HAP-1 (cell line): ENCODE data around the gene PRKN.

Experiments used
- DNase-seq, 2 experiments: peaks; one replicate each; pipeline ENCODE4 v3.0.0-alpha.2; 2016 to 2020; ENCODE audit warnings: low spot score in 2 of 2
- H3K27me3 ChIP-seq: fragments of 250-450 bp; sonication (Bioruptor Pico); 2 replicates; pipeline ENCODE4 v1.5.1; 2020; ENCODE audit warnings: low read depth, mild to moderate bottlenecking, moderate library complexity
- H3K36me3 ChIP-seq: fragments of 250-450 bp; sonication (Bioruptor Pico); replicated peaks from 2 replicates; pipeline ENCODE4 v1.5.1; 2020; ENCODE audit warnings: mild to moderate bottlenecking
- H3K4me1 ChIP-seq: fragments of 250-450 bp; sonication (Bioruptor Pico); 2 replicates; pipeline ENCODE4 v1.5.1; 2020; ENCODE audit warnings: mild to moderate bottlenecking
- H3K4me3 ChIP-seq: fragments of 250-450 bp; sonication (Bioruptor Pico); 2 replicates; pipeline ENCODE4 v1.5.1; 2020; ENCODE audit warnings: mild to moderate bottlenecking, moderate library complexity
- H3K9me3 ChIP-seq: fragments of 250-450 bp; sonication (Bioruptor Pico); 2 replicates; pipeline ENCODE4 v1.5.1; 2020; ENCODE audit warnings: mild to moderate bottlenecking, moderate library complexity
- in situ Hi-C: fragments of 300-500 bp; cut with MboI; formaldehyde crosslinking; loops from 3 replicates; pipeline ENCODE4 v1.14.3; 2020; ENCODE audit warnings: low sequenced_read_pairs, inconsistent platforms, mixed read lengths

PRKN gene

DNA sequence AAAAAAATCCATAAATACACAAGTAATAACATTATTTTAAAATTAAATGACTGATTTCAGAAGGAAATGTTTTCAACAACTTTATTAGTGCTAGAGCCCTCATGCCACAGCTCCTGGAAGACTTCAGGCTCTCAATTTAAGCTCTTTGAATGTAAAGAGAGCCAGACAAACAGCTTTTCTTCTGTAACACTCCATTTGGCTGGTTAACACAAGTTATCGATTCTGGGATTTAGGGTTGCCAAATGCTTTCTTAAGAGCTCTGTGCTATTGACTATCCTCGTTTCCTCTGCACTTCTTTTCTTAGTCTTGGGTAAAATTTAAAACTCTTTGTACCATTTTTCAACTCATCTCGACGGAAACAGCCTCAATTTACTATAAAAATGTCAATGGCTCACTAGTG lies 402.5 kb downstream of the PRKN start:
- DNase-seq: no peak
- Histone ChIP-seq H3K9me3 (no peaks in the 10 kb centered on the region), H3K4me1 (peaks cover 8% of the 10 kb centered on the region), H3K36me3 (no peaks in the 10 kb centered on the region), H3K27me3 (no peaks in the 10 kb centered on the region), H3K4me3 (no peak overlapping the region)
- in situ Hi-C loops: no loop called here

DNA sequence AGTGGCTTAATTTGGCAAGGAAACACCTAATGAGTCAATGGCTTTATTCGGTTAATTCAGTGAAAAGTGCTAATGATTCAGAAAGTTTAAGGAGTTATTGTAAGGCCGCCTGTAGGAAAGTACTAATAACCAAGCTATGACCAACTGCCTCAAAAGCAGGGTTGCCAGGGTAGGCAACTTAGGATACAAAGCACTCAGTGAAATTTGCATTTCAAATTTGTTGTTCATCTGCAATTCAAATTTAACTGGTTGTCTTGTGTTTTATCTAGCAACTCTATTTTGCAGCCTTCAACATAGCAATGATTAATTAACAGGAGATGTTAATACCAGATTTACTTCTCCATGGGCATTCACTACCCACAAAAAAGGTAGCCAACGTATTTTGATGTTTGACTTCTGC lies 412.3 kb downstream of the PRKN start:
- Histone ChIP-seq H3K4me1 (no peaks in the 10 kb centered on the region), H3K36me3 (no peaks in the 10 kb centered on the region), H3K9me3 (no peaks in the 10 kb centered on the region), H3K27me3 (no peaks in the 10 kb centered on the region), H3K4me3 (no peak overlapping the region)
- no peak for DNase-seq
- in situ Hi-C loops: no loop called here

DNA sequence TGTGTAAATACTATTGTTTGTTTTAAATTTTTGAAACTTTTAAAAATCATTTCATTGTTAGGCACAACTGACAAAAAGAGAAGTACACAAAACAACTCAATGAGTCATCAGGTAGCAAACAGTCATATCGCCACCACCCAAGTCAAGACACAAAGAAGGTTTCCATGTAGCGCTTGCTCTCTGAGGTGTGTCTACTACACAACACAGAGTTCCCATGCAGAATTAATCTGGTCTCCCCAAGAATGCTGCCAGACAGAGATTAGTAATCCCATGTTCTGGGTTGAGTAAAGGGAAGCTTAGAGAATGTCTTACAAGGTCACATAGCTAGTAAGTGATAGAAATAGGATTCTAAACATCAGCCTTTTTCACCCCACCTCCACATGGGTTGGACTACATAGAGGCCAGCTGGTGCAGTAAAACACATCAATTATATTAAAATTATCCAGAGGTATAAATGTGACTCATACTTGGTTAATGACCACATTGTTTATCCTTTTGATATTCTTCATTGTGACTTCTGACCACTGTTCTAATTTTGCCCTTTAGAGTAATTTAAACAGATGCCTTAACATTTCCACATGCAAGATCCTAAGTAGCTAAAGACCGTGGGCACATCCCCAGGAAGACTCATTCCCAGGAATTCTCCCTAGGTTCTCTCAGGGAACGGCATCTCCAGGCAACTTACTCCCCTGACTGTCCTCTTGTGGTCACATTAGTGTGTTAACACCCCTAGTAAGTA lies 413.5 kb downstream of the PRKN start:
- DNase-seq: no peak
- Histone ChIP-seq H3K27me3 (no peaks in the 10 kb centered on the region), H3K36me3 (no peaks in the 10 kb centered on the region), H3K4me3 (no peak overlapping the region), H3K9me3 (no peaks in the 10 kb centered on the region), H3K4me1 (no peaks in the 10 kb centered on the region)
- in situ Hi-C loops: no loop called here

DNA sequence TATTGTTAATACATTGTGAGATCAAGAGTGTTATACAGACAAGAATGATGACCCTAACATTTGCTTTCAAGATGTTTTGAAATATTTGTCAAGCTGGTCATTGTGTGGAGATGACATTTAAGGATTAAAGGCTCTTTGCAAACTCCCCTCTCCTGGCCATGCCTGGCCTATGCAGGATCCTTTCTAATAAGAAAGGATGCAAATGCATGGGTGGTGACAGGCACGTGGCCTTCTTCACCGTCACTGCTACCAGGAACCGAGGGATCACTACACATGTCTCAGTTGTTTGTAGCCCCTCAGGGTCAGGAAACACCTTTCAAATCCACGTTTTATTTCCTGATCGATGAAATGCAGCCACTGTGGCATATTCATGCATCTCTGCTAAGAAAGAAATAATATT lies 419.7 kb downstream of the PRKN start:
- no peak for DNase-seq
- in situ Hi-C loops: no loop called here

DNA sequence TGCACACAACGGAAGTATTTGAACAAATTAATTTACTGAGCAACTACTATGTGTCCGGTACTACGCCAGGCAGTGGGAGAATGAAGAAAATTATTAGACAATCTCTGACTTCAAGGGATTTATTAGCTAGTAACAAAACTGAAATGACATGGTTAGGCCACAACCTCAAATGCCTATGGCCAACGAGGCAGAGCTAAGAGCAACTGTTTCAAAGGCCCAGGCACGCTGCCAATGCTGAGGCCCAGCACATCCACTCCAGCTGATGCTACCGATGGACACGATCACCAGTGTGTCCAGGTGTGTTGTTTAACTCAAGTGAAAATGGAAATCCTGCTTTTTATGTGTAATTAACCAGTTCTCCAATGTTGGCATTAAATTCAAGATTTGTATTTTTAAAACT lies 420.9 kb downstream of the PRKN start:
- DNase-seq: no peak
- in situ Hi-C loops: no loop called here
- no peaks in the 10 kb centered on the region for H3K36me3 ChIP-seq
- H3K9me3 ChIP-seq: no peaks in the 10 kb centered on the region
- no peaks in the 10 kb centered on the region for H3K27me3 ChIP-seq
- H3K4me3 ChIP-seq: no peak overlapping the region
- H3K4me1 ChIP-seq: no peaks in the 10 kb centered on the region

More for the DNA sequence above, 419.7 kb downstream of the PRKN start:
- no peaks in the 10 kb centered on the region for H3K27me3 ChIP-seq
- no peaks in the 10 kb centered on the region for H3K36me3 ChIP-seq
- no peak overlapping the region for H3K4me3 ChIP-seq
- no peaks in the 10 kb centered on the region for H3K4me1 ChIP-seq
- no peaks in the 10 kb centered on the region for H3K9me3 ChIP-seq

DNA sequence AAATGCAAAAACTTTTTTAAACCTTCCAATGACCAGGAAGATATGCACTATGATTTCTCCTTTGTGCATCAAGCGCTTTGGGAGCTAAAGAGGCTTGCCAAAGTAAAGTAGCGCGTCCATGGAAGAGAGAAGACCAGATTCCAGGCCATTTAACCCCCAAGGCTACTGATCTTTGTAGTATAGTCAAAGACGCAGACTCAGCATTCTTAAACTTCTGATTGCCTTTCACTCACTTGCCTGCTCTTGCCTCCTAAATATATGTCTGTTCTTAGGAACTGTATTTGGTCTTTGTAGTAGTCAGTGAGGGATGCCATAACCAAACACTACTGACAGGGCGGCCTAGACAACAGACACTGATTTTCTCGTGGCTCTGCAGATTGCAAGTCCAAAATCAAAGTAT lies 426.4 kb downstream of the PRKN start:
- Histone ChIP-seq H3K36me3 (no peaks in the 10 kb centered on the region), H3K4me1 (no peaks in the 10 kb centered on the region), H3K4me3 (no peak overlapping the region), H3K9me3 (no peaks in the 10 kb centered on the region), H3K27me3 (no peaks in the 10 kb centered on the region)
- DNase-seq: no peak
- in situ Hi-C loops: no loop called here

DNA sequence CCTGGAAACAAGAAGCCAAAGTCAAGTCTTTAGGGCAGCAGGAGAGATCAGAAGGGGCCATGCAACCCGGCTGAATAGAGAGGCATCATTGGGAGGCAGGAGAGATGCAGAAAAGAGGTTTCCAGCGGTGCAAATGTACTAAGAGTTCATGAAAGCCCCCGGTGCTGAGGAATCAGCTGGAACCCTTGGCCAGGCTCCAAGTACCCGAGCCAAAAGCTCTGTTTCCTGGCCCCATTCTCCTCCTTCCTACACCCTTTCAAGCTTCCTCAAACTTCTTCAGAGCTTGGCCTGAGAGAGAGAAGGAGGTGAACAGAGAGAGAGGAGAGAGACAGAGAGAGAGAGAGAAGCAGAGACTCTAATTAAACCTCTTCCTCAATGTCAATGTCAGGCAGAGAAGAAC lies 433.5 kb downstream of the PRKN start:
- no peak overlapping the region for H3K4me3 ChIP-seq
- no peaks in the 10 kb centered on the region for H3K36me3 ChIP-seq
- no peak for DNase-seq
- in situ Hi-C loops: no loop called here
- H3K4me1 ChIP-seq: no peaks in the 10 kb centered on the region; the same call in 1 of the 2 replicates
- H3K9me3 ChIP-seq: no peaks in the 10 kb centered on the region
- H3K27me3 ChIP-seq: no peaks in the 10 kb centered on the region

DNA sequence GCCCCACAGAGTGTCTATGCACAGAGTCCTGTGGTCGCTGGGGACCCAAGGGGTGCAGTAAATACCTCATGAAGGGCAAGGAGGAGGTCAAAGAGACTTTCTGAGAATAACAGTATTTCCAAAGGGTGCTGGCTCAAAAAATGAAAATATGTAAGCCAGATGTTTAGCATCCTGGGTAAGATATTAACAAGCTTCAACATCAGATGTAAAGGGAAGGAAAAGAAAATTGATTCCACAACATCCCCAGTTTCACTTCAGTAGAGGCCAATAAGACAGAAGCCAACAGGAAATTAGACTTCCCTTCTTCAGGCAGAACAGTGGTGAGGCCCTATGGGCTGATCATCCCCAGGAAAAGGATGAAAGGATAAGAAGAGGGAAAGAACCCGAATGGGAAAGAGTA lies 434.7 kb downstream of the PRKN start:
- H3K27me3 ChIP-seq: no peaks in the 10 kb centered on the region
- no peaks in the 10 kb centered on the region for H3K36me3 ChIP-seq
- in situ Hi-C loops: no loop called here
- peaks cover 2% of the 10 kb centered on the region for H3K4me1 ChIP-seq
- no peak overlapping the region for H3K4me3 ChIP-seq
- no peaks in the 10 kb centered on the region for H3K9me3 ChIP-seq
- no peak for DNase-seq

DNA sequence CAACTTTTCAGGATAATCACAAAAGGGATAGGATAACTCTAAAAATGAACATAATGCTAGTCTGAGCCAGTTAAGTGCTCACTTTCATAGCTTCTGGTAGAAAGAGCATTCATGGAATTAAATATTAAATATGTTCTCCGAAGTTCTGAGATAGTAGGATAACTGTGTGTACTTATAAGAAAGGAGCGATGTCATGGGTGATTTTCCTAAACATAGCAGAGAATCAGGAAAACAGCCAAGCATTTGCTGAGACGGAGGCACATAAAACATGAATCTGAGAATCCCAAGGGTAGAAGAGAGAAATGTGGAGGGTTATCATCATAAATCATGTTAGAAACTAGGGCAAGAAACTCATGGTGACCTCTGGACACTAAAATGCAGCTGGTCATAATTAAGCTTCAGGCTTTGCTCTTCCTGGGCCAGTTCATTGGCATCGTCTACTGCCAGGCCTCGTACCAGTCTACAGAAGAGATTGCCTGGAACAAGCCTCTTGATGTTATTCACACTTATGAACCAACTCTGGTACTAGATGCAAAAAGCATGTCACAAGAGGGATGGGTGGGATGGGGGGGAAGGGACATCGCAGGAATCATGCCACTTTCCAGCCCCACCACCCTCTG lies 436.6 kb downstream of the PRKN start:
- Histone ChIP-seq H3K4me3 (no peak overlapping the region), H3K9me3 (no peaks in the 10 kb centered on the region), H3K4me1 (peaks cover 6% of the 10 kb centered on the region), H3K36me3 (no peaks in the 10 kb centered on the region), H3K27me3 (no peaks in the 10 kb centered on the region)
- in situ Hi-C loops: no loop called here
- DNase-seq: no peak

DNA sequence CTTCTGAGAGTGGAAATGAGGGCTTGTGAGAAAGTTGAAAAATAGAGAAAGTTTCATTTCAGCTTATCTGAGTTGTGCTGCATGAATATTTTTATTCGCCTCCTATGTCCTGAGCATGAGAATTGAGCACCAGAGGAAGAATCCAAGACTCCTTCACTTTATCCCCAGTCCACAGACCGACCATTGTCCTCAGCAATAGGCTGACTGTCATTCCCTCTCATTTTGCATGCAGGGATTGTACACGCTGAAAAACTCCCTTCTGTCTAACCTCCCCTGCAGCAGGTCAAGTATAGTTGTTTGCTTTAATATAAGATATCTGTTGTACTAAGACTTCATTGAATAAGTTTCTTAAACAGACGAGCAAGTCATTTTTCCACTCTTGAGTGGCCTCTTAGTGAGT lies 437.6 kb downstream of the PRKN start:
- Histone ChIP-seq H3K9me3 (no peaks in the 10 kb centered on the region), H3K27me3 (no peaks in the 10 kb centered on the region), H3K36me3 (no peaks in the 10 kb centered on the region), H3K4me1 (peaks cover 6% of the 10 kb centered on the region), H3K4me3 (no peak overlapping the region)
- in situ Hi-C loops: no loop called here
- DNase-seq: no peak

DNA sequence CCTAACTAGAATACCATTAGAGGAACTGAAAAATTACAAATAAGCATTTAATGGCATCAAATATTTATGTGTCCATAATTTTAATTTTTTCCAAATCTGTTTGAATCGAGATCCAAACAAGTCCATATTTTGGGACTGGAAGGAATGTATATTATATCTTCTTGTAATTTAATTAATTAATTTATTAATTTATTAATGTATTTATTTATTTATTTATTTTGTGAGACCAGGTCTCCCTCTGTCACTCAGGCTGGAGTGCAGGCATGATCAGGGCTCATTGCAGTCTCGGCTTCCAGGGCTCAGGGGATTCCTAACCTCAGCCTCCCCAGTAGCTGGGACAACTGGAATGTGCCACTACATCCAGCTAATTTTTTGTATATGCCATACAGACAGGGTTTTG lies 453.6 kb downstream of the PRKN start:
- Histone ChIP-seq H3K4me3 (no peak overlapping the region), H3K36me3 (no peaks in the 10 kb centered on the region), H3K4me1 (no peaks in the 10 kb centered on the region), H3K27me3 (no peaks in the 10 kb centered on the region), H3K9me3 (no peaks in the 10 kb centered on the region)
- in situ Hi-C loops: no loop called here
- DNase-seq: no peak

DNA sequence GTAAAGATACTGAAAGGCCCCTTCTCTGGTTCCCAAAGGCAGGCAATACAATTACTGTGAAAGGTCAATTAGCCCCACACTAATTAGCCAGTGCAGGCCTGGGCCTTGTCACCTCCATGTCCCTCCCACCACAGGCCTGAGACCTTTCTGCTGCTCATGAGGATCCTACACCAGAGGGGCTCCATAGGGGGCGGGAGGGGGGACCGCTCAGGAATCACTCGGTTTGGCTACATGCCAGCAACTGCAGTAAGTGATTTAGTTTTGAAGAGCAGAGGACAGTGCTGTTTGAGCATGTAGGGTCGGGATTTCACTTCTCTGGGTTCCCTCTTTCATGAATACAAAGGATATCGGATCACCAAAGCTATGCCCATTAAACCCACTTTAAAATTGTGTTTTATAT lies 455.6 kb downstream of the PRKN start:
- H3K4me3 ChIP-seq: no peak overlapping the region
- in situ Hi-C loops: no loop called here
- H3K36me3 ChIP-seq: no peaks in the 10 kb centered on the region
- no peaks in the 10 kb centered on the region for H3K4me1 ChIP-seq
- no peaks in the 10 kb centered on the region for H3K27me3 ChIP-seq
- no peaks in the 10 kb centered on the region for H3K9me3 ChIP-seq
- no peak for DNase-seq

DNA sequence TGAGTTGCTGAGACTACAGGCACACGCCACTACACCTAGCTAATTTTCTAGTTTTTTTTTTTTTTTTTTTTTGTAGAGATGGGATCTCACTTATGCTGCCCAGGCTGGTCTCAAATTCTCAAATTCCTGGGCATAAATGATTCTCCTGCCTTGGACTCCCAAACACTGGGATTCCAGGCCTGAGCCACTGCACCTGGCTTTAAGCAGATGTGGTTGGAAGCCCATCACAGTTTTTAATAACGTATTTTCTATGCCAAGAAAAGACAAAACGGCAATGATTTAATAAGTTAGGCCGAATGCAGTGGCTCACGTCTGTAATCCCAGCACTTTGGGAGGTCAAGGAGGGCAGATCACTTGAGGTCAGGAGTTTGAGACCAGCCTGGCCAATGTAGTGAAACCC lies 456.6 kb downstream of the PRKN start:
- Histone ChIP-seq H3K27me3 (no peaks in the 10 kb centered on the region), H3K36me3 (no peaks in the 10 kb centered on the region), H3K4me1 (no peaks in the 10 kb centered on the region), H3K9me3 (no peaks in the 10 kb centered on the region), H3K4me3 (no peak overlapping the region)
- DNase-seq: no peak
- in situ Hi-C loops: no loop called here

DNA sequence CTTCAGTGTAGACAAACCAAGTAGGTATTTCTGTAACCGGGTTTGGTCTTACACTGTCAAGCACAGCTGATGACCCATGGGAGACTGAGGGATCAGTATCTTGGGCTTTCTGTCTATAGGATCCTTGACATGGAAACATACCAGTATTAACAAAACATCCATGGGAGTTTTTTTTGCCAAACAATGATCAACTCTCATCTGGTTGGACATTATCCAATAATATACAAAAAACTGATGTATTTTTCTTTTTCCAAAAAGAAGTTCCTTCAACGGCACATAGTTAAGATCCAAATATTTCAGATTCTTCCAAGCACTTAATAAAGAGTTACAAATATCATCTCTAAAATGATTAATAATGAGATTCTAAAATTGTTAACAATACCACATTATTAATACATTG lies 459.9 kb downstream of the PRKN start:
- in situ Hi-C loops: no loop called here
- H3K4me1 ChIP-seq: no peaks in the 10 kb centered on the region
- H3K4me3 ChIP-seq: no peak overlapping the region
- no peaks in the 10 kb centered on the region for H3K27me3 ChIP-seq
- no peak for DNase-seq
- no peaks in the 10 kb centered on the region for H3K36me3 ChIP-seq
- no peaks in the 10 kb centered on the region for H3K9me3 ChIP-seq

DNA sequence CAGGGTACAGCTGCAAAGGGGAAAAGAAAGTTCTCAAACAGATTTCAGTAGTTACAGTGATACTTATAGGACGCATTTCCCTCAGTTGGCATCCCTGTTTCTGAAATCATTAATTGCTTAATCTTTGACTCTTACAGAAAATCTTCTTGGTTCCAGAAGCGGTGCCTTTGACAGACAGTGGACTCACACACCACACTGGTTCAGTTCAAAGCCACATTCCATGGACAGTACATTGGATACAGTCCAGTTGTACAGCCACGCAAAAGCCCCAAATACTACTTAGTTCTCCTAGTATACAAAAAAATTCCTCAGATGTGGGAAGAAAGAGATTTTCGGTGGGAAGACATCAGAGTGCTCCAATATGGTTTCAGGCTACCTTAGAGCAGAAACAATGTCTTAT lies 460.4 kb downstream of the PRKN start:
- no peaks in the 10 kb centered on the region for H3K36me3 ChIP-seq
- H3K4me3 ChIP-seq: no peak overlapping the region
- in situ Hi-C loops: no loop called here
- no peak for DNase-seq
- H3K4me1 ChIP-seq: no peaks in the 10 kb centered on the region
- H3K27me3 ChIP-seq: no peaks in the 10 kb centered on the region
- H3K9me3 ChIP-seq: no peaks in the 10 kb centered on the region
